Fibroblast of mammary gland (primary cell): ENCODE data around the gene PRSS8.
A peak's percentile ranks its signal among the peaks of the same experiment; 100 is the strongest.
"Not testable (repeated sequence)": the region's sequence is repeated elsewhere in the genome, so short reads cannot be mapped to it uniquely, and the experiment has no call there.

Source experiments
- DNase-seq: peaks from one replicate; pipeline ENCODE4 v3.0.0-alpha.2; 2010; ENCODE audit warnings: low read depth
- H3K4me3 ChIP-seq: 2 replicates; pipeline ENCODE4 v1.5.1; 2011; ENCODE audit warnings: low read depth, mild to moderate bottlenecking, low read length, moderate library complexity; ENCODE audit not compliant: control insufficient read depth
- TF ChIP-seq, protein P1 (sequence below): conservative IDR thresholded peaks from 2 replicates; pipeline ENCODE4 v1.5.1; 2011; ENCODE audit warnings: low read depth, low read length, inconsistent platforms; ENCODE audit not compliant: control insufficient read depth, insufficient read depth

The PRSS8 gene

DNA sequence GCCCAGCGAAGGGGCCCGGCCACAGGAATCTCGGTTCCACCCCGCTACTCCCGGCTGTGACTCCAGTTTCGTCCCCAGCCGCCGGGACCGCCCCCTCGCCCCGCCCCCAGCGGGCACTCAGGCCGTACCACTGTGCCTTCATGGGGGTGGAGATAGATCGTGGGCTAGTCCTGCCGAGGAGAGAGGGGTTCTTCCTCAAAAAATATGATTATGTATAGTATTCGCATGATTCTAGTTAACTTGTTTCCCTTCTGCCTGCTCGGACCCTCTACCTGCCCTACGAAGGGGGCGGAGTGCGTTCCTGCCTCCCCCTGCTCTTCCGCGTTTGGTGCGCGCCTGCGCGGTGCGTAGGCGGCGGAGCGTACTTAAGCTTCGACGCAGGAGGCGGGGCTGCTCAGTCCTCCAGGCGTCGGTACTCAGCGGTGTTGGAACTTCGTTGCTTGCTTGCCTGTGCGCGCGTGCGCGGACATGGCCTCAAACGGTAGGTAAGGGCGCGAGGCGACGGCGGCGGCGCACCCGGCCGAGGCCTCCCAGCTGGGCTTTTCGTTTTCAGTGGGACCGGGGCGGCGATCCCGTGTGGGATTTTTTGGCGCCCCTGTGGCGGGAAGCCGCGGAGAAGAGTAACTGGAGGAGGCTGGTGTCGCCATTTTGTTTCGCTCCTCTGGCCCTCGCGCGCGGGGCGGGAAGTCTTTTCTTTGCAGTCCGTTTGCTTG lies 44.4 kb upstream of the PRSS8 start, which contains the start of gene FUS:
Gene FUS (plus strand): TSS at position 393 of the 713 bp plus-strand sequence. CDS start 76 bp downstream, at position 469.
- DNase-seq: peak; percentile 84
- TF ChIP-seq, protein P1, sequence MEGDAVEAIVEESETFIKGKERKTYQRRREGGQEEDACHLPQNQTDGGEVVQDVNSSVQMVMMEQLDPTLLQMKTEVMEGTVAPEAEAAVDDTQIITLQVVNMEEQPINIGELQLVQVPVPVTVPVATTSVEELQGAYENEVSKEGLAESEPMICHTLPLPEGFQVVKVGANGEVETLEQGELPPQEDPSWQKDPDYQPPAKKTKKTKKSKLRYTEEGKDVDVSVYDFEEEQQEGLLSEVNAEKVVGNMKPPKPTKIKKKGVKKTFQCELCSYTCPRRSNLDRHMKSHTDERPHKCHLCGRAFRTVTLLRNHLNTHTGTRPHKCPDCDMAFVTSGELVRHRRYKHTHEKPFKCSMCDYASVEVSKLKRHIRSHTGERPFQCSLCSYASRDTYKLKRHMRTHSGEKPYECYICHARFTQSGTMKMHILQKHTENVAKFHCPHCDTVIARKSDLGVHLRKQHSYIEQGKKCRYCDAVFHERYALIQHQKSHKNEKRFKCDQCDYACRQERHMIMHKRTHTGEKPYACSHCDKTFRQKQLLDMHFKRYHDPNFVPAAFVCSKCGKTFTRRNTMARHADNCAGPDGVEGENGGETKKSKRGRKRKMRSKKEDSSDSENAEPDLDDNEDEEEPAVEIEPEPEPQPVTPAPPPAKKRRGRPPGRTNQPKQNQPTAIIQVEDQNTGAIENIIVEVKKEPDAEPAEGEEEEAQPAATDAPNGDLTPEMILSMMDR: no peak
- peak within 1 kb of the TSS; percentile 96 for H3K4me3 ChIP-seq

DNA sequence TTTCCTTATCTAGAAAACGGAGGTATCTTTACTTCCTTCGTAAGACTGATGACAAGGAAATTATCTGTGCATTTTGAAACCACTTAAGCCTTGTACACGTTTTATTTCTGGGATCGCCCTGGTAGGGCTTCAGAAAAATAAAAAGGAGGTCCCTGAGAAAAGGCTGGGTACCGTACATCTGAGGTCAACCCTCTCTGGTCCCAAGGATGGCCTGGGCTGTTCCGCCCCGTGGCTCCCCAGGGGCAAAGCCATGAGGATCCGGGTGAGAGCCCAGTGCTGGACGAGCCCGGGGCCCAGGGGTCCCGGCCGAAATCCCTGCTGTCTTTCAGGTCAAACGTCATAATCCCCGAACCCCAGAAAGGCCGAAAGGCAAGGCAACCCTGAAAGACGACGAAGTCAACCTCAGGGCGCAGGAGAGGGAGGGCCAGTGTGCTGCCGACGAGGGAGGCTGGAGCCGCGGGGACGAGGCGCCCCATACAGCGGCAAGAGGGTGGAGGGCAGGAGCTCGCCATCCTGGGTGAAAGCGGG lies 43.8 kb upstream of the PRSS8 start:
- DNase-seq: no peak
- TF ChIP-seq, protein P1: no peak
- H3K4me3 ChIP-seq: peak overlapping the region; percentile 96

DNA sequence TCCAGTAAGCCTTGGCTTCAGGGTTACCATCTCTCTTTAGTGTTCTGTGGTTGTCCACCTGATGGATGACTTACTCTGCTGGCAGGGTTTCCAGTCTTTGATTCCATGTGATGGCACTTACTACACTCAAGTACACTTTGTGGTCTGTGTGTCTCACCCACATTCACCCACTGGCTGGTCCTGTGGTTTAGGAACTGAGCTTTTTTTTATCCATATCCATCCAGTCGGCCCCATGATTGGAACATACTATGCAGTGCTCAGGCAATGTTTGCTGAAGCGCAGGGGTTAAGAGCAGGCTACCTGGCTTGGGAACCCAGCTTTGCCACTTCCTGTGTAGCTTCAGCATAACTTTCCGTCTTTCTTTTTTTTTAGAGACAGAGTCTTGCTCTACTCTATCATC lies 41.6 kb upstream of the PRSS8 start:
- TF ChIP-seq, protein P1: no peak
- peak; percentile 66 for DNase-seq
- no peak overlapping the region for H3K4me3 ChIP-seq

DNA sequence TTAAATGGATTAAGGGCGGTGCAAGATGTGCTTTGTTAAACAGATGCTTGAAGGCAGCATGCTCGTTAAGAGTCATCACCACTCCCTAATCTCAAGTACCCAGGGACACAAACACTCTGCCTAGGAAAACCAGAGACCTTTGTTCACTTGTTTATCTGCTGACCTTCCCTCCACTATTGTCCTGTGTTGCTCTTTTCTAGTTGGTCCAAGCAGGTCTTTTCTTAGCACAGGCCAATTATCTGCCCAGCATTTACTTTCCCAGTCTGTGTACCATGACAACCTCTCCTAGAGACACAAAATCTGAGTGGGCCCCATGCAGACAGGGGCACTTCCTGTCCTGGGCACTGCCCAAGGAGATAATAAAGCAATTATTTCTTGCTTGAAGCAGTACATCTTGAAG lies 34.5 kb upstream of the PRSS8 start:
- not testable (repeated sequence) for DNase-seq, H3K4me3 ChIP-seq

DNA sequence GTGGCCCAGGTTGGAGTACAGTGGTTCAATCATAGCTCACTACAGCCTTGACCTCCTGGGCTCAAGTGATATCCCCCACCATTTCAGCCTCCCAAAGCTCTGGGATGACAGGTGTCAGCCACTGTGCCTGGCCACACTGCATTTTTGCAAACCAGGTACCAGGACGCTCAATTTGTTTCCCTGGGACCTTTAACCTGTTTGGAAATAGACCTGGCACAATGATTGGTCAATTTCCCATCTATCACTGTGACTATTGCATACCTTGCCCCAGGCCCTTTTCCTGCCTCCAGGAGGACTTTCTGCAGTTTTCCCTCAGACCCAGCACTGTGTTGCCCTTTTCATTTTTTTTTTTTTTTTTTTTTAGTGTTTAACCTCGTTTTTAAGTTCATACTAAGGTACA lies 33.3 kb upstream of the PRSS8 start:
- no peak for DNase-seq
- H3K4me3 ChIP-seq: no peak overlapping the region
- TF ChIP-seq, protein P1: no peak

DNA sequence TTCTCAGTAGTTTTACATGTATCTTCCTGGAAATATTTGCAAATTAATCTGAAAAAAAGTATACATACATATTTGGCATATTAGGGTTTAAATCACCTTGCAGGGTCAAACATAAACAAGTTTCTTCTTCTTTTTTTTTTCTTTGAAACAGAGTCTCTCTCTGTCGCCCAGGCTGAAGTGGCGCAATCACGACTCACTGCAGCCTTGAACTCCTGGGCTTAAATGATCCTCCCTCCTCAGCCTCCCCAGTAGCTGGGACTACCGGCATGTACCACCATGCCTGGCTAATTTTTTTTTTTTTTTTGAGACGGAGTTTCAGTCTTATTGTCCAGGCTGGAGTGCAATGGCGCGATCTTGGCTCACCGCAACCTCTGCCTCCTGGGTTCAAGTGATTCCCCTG lies 31.8 kb upstream of the PRSS8 start:
- DNase-seq: no peak
- no peak overlapping the region for H3K4me3 ChIP-seq
- TF ChIP-seq, protein P1: no peak

DNA sequence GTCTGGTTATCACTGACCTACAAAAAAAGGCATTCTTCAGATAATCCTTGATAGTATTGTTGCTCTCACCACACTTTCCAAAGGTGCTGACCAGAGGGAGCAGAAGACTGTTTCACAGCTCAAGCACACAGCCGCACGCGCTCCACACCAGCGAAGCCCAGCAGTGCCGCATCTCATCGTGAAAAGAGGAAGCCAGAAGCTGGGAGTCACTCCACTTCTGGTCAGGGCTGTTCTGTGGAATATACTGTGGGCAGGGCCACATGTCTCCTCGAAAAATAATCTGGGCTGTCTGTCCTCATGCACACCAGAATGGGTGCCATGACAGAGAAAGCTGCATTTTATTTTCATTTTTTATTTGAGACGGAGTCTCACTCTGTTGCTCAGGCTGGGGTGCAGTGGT lies 21.6 kb upstream of the PRSS8 start:
- TF ChIP-seq, protein P1: no peak
- H3K4me3 ChIP-seq: no peak overlapping the region
- no peak for DNase-seq

DNA sequence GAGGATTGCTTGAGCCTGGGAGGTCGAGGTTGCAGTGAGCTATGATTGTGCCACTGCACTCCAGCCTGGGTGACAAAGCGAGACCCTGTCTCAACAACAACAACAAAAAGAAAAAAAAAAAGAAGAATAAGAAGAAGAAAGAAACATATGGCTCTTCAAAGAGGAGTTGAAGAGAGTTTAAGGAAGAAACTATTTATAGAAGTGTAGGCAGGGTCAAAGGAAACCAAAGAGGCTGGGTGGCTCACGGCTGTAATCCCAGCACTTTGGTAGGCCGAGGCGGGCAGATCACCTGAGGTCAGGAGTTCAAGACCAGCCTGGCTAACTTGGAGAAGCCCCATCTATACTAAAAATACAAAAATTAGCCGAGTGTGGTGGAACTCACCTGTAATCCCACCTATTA lies 15.4 kb upstream of the PRSS8 start:
- not testable (repeated sequence) for DNase-seq, H3K4me3 ChIP-seq
